Measurements from ENCODE around the gene SELE. TPM values are rescaled to one million over a fixed set of nuclear protein-coding genes. Genes with fewer than 3 reads are reported as not detected.
A peak's percentile ranks its signal among the peaks of the same experiment; 100 is the strongest.
"Not testable (repeated sequence)": the region's sequence is repeated elsewhere in the genome, so short reads cannot be mapped to it uniquely, and the experiment has no call there.

The SELE gene
- total RNA-seq, 2 donors from 2014 or later = 0.21 to 0.61 TPM

- ATAC-seq (peak; percentile 85), DNase-seq (no peak)
- intact Hi-C loops (cut with DNase I, micrococcal nuclease) = no loop called here
These were observed 7.0 kb downstream of the SELE start for GRCh38 chr1:169726851-169727250.

GRCh38 chr1:169725930-169726329, 7.9 kb downstream of the SELE start:
- ATAC-seq (no peak), DNase-seq (no peak)
- intact Hi-C loops (cut with DNase I, micrococcal nuclease) = no loop called here

GRCh38 chr1:169724168-169724567, 9.7 kb downstream of the SELE start:
- DNase-seq = no peak
- intact Hi-C loops (cut with DNase I, micrococcal nuclease) = no loop called here

GRCh38 chr1:169723763-169724162, 10.1 kb downstream of the SELE start:
- ATAC-seq (no peak), DNase-seq (no peak)
- intact Hi-C loops (cut with DNase I, micrococcal nuclease) = no loop called here

More at GRCh38 chr1:169724168-169724567, 9.7 kb downstream of the SELE start:
- peak; percentile 52 for ATAC-seq

GRCh38 chr1:169722779-169723178, 11.1 kb downstream of the SELE start:
- DNase-seq = no peak
- ATAC-seq = no peak
- intact Hi-C loops (cut with DNase I, micrococcal nuclease) = no loop called here

- not testable (repeated sequence) for ATAC-seq, DNase-seq
- intact Hi-C loops (cut with DNase I, micrococcal nuclease) = loop anchor here in 1 of 2 donors (10.0 kb wide), 1 partner anchor 110 kb away; no protein-coding TSS in a partner anchor
These were observed 18.8 kb downstream of the SELE start for GRCh38 chr1:169715100-169715499.

GRCh38 chr1:169713090-169713489, 20.8 kb downstream of the SELE start:
- not testable (repeated sequence) for ATAC-seq, DNase-seq
- intact Hi-C loops (cut with DNase I, micrococcal nuclease) = loop anchor here in 1 of 2 donors (10.0 kb wide), 1 partner anchor 108 kb away; no protein-coding TSS in a partner anchor

- DNase-seq = no peak
- intact Hi-C loops (cut with DNase I, micrococcal nuclease) = loop anchor here in 1 of 2 donors (10.0 kb wide), 1 partner anchor 107 kb away; no protein-coding TSS in a partner anchor
- no peak for ATAC-seq
These were observed 21.6 kb downstream of the SELE start for GRCh38 chr1:169712309-169712631.

GRCh38 chr1:169711469-169712308, 22.2 kb downstream of the SELE start, which contains the start of gene SELL:
TSS of gene SELL (minus strand) at chr1:169711620. CDS start at chr1:169711498, 122 bp downstream.
- DNase-seq = peak; percentile 57 to 65
- intact Hi-C loops (cut with DNase I, micrococcal nuclease) = loop anchor here in 1 of 2 donors (10.0 kb wide), 1 partner anchor 107 kb away; no protein-coding TSS in a partner anchor
- peak; percentile 100 for ATAC-seq

- ATAC-seq (no peak), DNase-seq (no peak)
- intact Hi-C loops (cut with DNase I, micrococcal nuclease) = no loop called here
These were observed 25.2 kb downstream of the SELE start for GRCh38 chr1:169708647-169709046.

- ATAC-seq (no peak), DNase-seq (no peak)
- intact Hi-C loops (cut with DNase I, micrococcal nuclease) = no loop called here
These were observed 25.8 kb downstream of the SELE start for GRCh38 chr1:169707912-169708604.

GRCh38 chr1:169704797-169705196, 29.1 kb downstream of the SELE start:
- intact Hi-C loops (cut with DNase I, micrococcal nuclease) = no loop called here
- DNase-seq (no peak), ATAC-seq (no peak)

GRCh38 chr1:169701261-169702005, 32.4 kb downstream of the SELE start:
- ATAC-seq (no peak), DNase-seq (no peak)
- intact Hi-C loops (cut with DNase I, micrococcal nuclease) = no loop called here

- intact Hi-C loops (cut with DNase I, micrococcal nuclease) = no loop called here
- ATAC-seq = no peak
These were observed 34.2 kb downstream of the SELE start for GRCh38 chr1:169699707-169700106.

GRCh38 chr1:169698976-169699375, 34.9 kb downstream of the SELE start:
- DNase-seq (no peak), ATAC-seq (no peak)
- intact Hi-C loops (cut with DNase I, micrococcal nuclease) = no loop called here

More at GRCh38 chr1:169699707-169700106, 34.2 kb downstream of the SELE start:
- DNase-seq = no peak

GRCh38 chr1:169697755-169698154, 36.1 kb downstream of the SELE start:
- no peak for ATAC-seq
- no peak for DNase-seq
- intact Hi-C loops (cut with DNase I, micrococcal nuclease) = no loop called here

GRCh38 chr1:169696273-169697100, 37.4 kb downstream of the SELE start:
- intact Hi-C loops (cut with DNase I, micrococcal nuclease) = no loop called here
- no peak for ATAC-seq
- DNase-seq = no peak
